ENCODE results near the gene PITPNC1. TPM values are rescaled to one million over a fixed set of nuclear protein-coding genes. Genes with fewer than 3 reads are reported as not detected.

PITPNC1 gene
- total RNA-seq, 1 donor from 2014 or later = 18.4 TPM

DNA sequence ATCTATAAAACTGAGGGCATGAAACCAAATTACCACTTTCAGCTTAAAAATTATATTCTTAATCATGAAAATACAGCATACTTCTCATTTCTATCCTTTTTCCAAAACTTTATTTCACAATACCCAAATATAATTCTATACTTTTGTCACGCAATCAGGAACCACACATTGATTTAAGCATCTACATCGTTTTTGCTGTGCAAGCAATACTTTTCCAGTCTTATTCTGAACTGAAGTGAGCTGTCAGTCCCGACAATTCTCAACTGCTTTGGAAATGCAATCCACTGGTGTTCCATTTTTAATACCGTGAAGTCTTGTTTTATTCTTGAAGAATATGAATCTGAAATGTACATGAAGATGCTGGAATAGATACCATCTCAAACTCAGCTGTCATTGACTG is 280.5 kb downstream of the PITPNC1 start:
- H3K4me3 ChIP-seq (ENCODE audit: low read depth, low read length) = no peak overlapping the region
- TF ChIP-seq, protein P1, sequence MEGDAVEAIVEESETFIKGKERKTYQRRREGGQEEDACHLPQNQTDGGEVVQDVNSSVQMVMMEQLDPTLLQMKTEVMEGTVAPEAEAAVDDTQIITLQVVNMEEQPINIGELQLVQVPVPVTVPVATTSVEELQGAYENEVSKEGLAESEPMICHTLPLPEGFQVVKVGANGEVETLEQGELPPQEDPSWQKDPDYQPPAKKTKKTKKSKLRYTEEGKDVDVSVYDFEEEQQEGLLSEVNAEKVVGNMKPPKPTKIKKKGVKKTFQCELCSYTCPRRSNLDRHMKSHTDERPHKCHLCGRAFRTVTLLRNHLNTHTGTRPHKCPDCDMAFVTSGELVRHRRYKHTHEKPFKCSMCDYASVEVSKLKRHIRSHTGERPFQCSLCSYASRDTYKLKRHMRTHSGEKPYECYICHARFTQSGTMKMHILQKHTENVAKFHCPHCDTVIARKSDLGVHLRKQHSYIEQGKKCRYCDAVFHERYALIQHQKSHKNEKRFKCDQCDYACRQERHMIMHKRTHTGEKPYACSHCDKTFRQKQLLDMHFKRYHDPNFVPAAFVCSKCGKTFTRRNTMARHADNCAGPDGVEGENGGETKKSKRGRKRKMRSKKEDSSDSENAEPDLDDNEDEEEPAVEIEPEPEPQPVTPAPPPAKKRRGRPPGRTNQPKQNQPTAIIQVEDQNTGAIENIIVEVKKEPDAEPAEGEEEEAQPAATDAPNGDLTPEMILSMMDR (conservative IDR thresholded peaks at IDR 0.05; ENCODE audit: low read depth, low read length) = no peak
- no peak for DNase-seq (ENCODE audit: low read depth)

DNA sequence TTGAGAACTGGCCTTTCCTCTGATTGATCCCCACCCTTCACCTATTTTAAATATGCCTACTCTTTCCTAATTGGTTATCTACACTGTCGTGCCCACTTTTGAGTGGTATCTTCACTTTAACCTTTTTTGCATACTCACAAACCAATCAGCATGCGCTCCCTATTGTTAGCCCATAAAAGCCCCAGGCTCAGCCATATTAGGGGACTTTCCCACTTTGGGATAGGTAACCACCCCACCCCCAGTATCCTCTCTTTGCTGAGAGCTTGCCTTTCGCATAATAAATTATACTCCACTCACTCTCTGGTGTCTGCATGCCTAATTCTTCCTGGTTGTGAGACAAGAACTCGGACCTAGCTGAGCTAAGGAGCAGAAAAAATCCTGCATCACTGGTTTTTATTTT is 281.2 kb downstream of the PITPNC1 start:
- no peak overlapping the region for H3K4me3 ChIP-seq (ENCODE audit: low read depth, low read length)
- TF ChIP-seq, protein P1 (conservative IDR thresholded peaks at IDR 0.05; ENCODE audit: low read depth, low read length) = no peak
- DNase-seq (ENCODE audit: low read depth) = no peak

DNA sequence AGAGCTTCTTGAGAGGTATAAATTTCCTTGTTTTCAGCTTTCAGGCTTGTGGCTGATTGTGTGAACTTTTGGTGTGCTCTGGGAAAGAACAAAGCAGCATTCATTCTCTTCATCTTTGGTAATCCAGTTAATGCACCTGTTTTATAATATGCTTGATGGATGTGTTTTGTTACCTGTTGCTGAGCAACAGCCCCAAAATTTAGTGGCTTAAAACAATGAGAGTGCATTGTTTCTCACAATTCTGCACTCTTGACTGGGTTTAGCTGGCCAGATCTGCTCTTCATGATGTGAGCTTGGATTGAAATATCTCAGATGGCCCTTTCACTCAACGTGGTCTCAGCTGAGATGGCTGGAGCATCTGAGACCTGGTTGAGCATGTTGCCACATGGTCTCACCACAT is 281.9 kb downstream of the PITPNC1 start:
- TF ChIP-seq, protein P1 (conservative IDR thresholded peaks at IDR 0.05; ENCODE audit: low read depth, low read length) = no peak
- no peak for DNase-seq (ENCODE audit: low read depth)
- H3K4me3 ChIP-seq (ENCODE audit: low read depth, low read length) = no peak overlapping the region

DNA sequence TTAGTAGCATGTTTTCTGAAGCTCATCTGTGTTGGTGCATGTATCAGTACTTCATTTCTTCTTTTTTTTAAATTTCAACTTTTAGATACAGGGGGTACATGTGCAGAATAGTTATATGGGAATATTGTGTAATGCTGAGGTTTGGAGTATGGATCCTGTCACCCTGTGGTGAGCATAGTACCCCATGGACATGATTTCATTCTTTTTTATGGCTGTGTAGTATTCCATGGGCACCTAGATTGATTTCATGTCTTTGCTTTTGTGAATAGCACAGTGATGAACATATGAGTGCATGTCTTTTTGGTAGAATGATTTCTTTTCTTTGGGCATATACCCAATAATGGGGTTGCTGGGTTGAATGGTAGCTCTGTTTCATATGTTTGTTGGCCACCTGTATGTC is 285.6 kb downstream of the PITPNC1 start:
- no peak for DNase-seq (ENCODE audit: low read depth)
- TF ChIP-seq, protein P1 (conservative IDR thresholded peaks at IDR 0.05; ENCODE audit: low read depth, low read length) = no peak
- no peak overlapping the region for H3K4me3 ChIP-seq (ENCODE audit: low read depth, low read length)

DNA sequence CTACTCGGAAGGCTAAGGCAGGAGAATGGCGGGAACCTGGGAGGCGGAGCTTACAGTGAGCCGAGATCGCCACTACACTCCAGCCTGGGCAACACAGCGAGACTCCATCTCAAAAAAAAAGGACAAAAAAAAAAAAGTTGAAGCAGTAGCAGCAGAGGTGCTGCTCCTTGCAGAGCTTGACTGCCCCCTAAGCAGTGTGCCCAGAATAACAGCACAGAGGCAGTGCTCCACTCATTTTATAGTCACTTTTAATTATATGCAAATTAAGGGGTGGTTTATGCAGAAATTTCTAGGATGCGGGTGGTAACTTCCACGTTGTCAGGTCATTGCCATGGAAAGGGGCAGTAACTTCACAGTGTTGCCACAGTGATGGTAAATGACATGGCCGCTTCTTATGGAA is 286.4 kb downstream of the PITPNC1 start:
- TF ChIP-seq, protein P1 (conservative IDR thresholded peaks at IDR 0.05; ENCODE audit: low read depth, low read length) = peak; percentile 21
- H3K4me3 ChIP-seq (ENCODE audit: low read depth, low read length) = no peak overlapping the region
- DNase-seq (ENCODE audit: low read depth) = no peak

DNA sequence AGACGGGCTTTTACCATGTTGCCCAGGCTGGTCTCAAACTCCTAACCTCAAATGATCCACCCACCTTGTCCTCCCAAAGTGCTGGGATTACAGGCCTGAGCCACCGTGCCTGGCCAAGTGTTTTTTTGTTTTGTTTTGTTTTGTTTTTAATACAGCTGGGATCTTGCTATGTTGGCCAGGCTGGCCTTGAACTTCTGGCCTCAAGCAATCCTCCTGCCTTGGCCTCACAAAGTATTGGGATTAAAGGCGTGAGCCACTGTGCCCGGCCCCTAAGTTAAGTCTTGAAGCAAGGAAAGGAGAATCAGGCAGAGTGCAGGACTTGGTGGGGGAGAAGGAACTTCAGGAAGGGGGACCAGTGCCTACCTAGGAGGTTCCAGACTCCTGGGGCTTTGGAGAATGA is 288.9 kb downstream of the PITPNC1 start:
- H3K4me3 ChIP-seq (ENCODE audit: low read depth, low read length) = no peak overlapping the region
- no peak for DNase-seq (ENCODE audit: low read depth)
- TF ChIP-seq, protein P1 (conservative IDR thresholded peaks at IDR 0.05; ENCODE audit: low read depth, low read length) = no peak

DNA sequence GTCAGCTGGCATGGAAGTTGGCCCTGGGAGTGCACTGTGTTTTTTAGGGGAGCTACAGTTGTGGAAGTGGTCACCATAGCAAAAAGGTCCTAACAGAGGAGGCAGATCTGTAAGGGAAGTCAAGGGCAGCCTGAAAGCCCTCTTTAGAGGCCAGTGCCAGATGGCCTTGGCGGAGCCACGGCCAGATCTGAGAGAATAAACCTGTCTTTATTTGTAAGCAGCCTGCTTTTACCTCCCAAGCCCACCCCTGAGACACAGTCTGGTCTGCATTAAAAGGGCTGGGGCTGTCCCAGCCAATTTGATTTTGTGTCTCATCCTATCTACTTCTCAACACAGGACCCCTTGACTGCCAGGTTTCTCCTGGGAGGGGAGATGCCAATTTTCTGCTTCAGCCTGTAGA is 289.6 kb downstream of the PITPNC1 start:
- H3K4me3 ChIP-seq (ENCODE audit: low read depth, low read length) = no peak overlapping the region
- TF ChIP-seq, protein P1 (conservative IDR thresholded peaks at IDR 0.05; ENCODE audit: low read depth, low read length) = no peak
- no peak for DNase-seq (ENCODE audit: low read depth)
